K562 (cell line): ENCODE measurements around the gene ZSWIM6. TPM values are rescaled to one million over a fixed set of nuclear protein-coding genes. Genes with fewer than 3 reads are reported as not detected.

Experiments used
- ATAC-seq: fragments of 200-7000 bp; cut with Tn5 transposase; 3 replicates; pipeline ENCODE4 v1.9.1; 2020; ENCODE audit warnings: moderate library complexity
- BruUV-seq: library from RNA; stranded (reverse); fragments of 400-500 nt; replicated peaks from 2 replicates; lab custom pipeline; 2021; lab: Mats Ljungman, UMichigan
- CTCF ChIA-PET: fragments of 300-600 bp; formaldehyde crosslinking; extraction: SDS; loops from one replicate; lab custom pipeline; 2021; ENCODE audit warnings: low intra/inter-chr PET ratio; lab: Yijun Ruan, JAX
- POLR2A ChIA-PET: fragments of 300-600, 350-650 bp; sonication (Branson Sonifier 250); formaldehyde crosslinking; extraction: SDS; loops from one replicate; lab custom pipeline; 2021; ENCODE audit warnings: antibody characterized with exemption, inconsistent platforms; lab: Yijun Ruan, JAX
- DNase-seq, 4 experiments: peaks; one replicate each; pipeline versions ENCODE4 v3.0.0 to v3.0.0-alpha.2; 2011 to 2018; ENCODE audit warnings: low spot score in 3 of 4, mixed read lengths in 3 of 4; ENCODE audit errors: extremely low read depth in 1 of 4
- FAIRE-seq: peaks from 2 replicates; lab custom pipeline; 2011; peaks lifted over from hg19 to GRCh38; lab: Jason Lieb, UNC
- H2AFZ ChIP-seq: 2 replicates; pipeline ENCODE4 v1.6.0; 2011; ENCODE audit warnings: low read depth, low read length, control low read depth, inconsistent platforms
- H3K27ac ChIP-seq: fragments of 200-600 bp; 3 replicates; pipeline ENCODE4 v1.8.0; 2011; ENCODE audit warnings: low read depth, mild to moderate bottlenecking, control low read depth, inconsistent platforms, low read length, moderate library complexity, mixed read lengths; ENCODE audit errors: extremely low read depth
- H3K27me3 ChIP-seq, 2 experiments: fragments of 300-600 bp in 1 of 2; 2 replicates in 1 of 2; 3 replicates in 1 of 2; pipeline versions ENCODE4 v1.6.0 to v1.8.0; 2011; ENCODE audit warnings: inconsistent platforms in 2 of 2, low read length in 2 of 2, mild to moderate bottlenecking in 1 of 2, mixed read lengths in 1 of 2, moderate library complexity in 1 of 2; ENCODE audit not compliant: control insufficient read depth in 2 of 2, insufficient read depth in 2 of 2
- H3K36me3 ChIP-seq: fragments of 300-600 bp; 3 replicates; pipeline ENCODE4 v1.8.0; 2011; ENCODE audit warnings: mild to moderate bottlenecking, low read length, inconsistent platforms; ENCODE audit not compliant: control insufficient read depth, insufficient read depth
- H3K4me1 ChIP-seq, 2 experiments: fragments of 200-600 bp in 1 of 2; replicated peaks in 1 of 2; 2 replicates in 1 of 2; 3 replicates in 1 of 2; pipeline versions ENCODE4 v1.5.1 to v1.8.0; 2011; ENCODE audit warnings: inconsistent platforms in 2 of 2, low read length in 2 of 2, mild to moderate bottlenecking in 1 of 2, mixed read lengths in 1 of 2, moderate library complexity in 1 of 2; ENCODE audit not compliant: control insufficient read depth in 2 of 2, insufficient read depth in 2 of 2
- H3K4me2 ChIP-seq: 2 replicates; pipeline ENCODE4 v1.6.1; 2011; ENCODE audit warnings: low read length, control low read depth, inconsistent platforms, mixed read lengths; ENCODE audit not compliant: insufficient read depth
- H3K4me3 ChIP-seq: fragments of 200-600 bp; sonication (generic), shearing (Covaris generic); 2 replicates; pipeline ENCODE4 v1.5.1; 2016; ENCODE audit warnings: control low read depth, inconsistent platforms
- H3K79me2 ChIP-seq: fragments of 200-600 bp; 3 replicates; pipeline ENCODE4 v1.8.0; 2011; ENCODE audit warnings: low read length, inconsistent platforms; ENCODE audit not compliant: control insufficient read depth, insufficient read depth
- H3K9ac ChIP-seq, 2 experiments: 2 replicates each; pipeline versions ENCODE4 v1.6.0 to v1.6.1; 2011; ENCODE audit warnings: low read depth in 2 of 2, low read length in 2 of 2, control low read depth in 1 of 2, inconsistent platforms in 1 of 2, mild to moderate bottlenecking in 1 of 2, mixed read lengths in 1 of 2; ENCODE audit not compliant: insufficient read depth in 1 of 2
- H3K9me1 ChIP-seq: one replicate; pipeline ENCODE4 v1.6.0; 2011; ENCODE audit warnings: inconsistent platforms, mild to moderate bottlenecking, low read length, moderate library complexity; ENCODE audit not compliant: control insufficient read depth, insufficient read depth
- H3K9me3 ChIP-seq: replicated peaks from 2 replicates; pipeline ENCODE4 v1.5.1; 2011; ENCODE audit warnings: low read depth, low read length, inconsistent platforms; ENCODE audit not compliant: control insufficient read depth, insufficient read depth
- H4K20me1 ChIP-seq: replicated peaks from 2 replicates; pipeline ENCODE4 v1.6.1; 2011; ENCODE audit warnings: low read length, inconsistent platforms, mixed read lengths; ENCODE audit not compliant: control insufficient read depth, insufficient read depth
- ESRRB ChIP-seq: fragments of 250-450 bp; sonication (Bioruptor Pico); IDR thresholded peaks from 2 replicates; pipeline ENCODE4 v1.5.0; 2020; ENCODE audit warnings: mild to moderate bottlenecking, moderate library complexity, borderline replicate concordance
- IRF1 ChIP-seq: sonication (generic); formaldehyde crosslinking; IDR thresholded peaks from 2 replicates; pipeline ENCODE4 v1.8.0; 2022; ENCODE audit warnings: missing genetic modification reagents, mild to moderate bottlenecking, borderline replicate concordance
- JUND ChIP-seq, 2 experiments: IDR thresholded peaks; 2 replicates in 1 of 2; 3 replicates in 1 of 2; pipeline ENCODE4 v1.6.1; 2011; ENCODE audit warnings: borderline replicate concordance in 2 of 2, low read depth in 2 of 2, low read length in 2 of 2, improper control_type of control experiment in 1 of 2, missing biosample characterization in 1 of 2, missing genetic modification characterization in 1 of 2, missing genetic modification reagents in 1 of 2
- MEIS2 ChIP-seq: fragments of 450-650 bp; IDR thresholded peaks from 2 replicates; pipeline ENCODE4 v1.6.1; 2014; ENCODE audit warnings: mild to moderate bottlenecking; ENCODE audit not compliant: partially characterized antibody
- ZSCAN29 ChIP-seq: fragments of 450-650 bp; IDR thresholded peaks from 2 replicates; pipeline ENCODE4 v1.6.1; 2017
- WGBS: fragments of 100-300 bp; shearing (Covaris generic); methylation state at CpG from one replicate; pipeline ENCODE4 v1.1.6; 2016; ENCODE audit warnings: low coverage, mixed read lengths; ENCODE audit not compliant: insufficient coverage; ENCODE audit errors: missing lambda C conversion rate; 5-methylcytosine and 5-hydroxymethylcytosine counted together
- in situ Hi-C: fragments of 300-500 bp; cut with MboI; formaldehyde crosslinking; loops from 4 replicates; pipeline ENCODE4 v1.15.0; 2018; ENCODE audit warnings: inconsistent platforms, mixed read lengths
- intact Hi-C: fragments of 100-400 bp; cut with micrococcal nuclease; formaldehyde crosslinking; loops from 2 replicates; pipeline ENCODE4 v1.14.2; 2022
- polyA plus RNA-seq, 8 experiments: library from polyadenylated mRNA; depleted of rRNA in 4 of 8; stranded (reverse) in 5 of 8; unstranded in 3 of 8; fragments of >200 nt; fragmentation: Nextera tagmentation in 2 of 8; fragmentation: Illumina TruSeq in 1 of 8; extraction: Ambion mirVana in 2 of 8; extraction: Trizol in 1 of 8; gene quantifications; 2 replicates each; pipeline versions ENCODE4 v1.2.1 to v1.2.3, GENCODE V29; 2011 to 2014; ENCODE audit warnings: inconsistent platforms in 1 of 8, missing spikeins in 1 of 8
- total RNA-seq, 7 experiments: library from RNA; depleted of rRNA in 6 of 7; stranded (reverse); fragments of >200 nt in 6 of 7; fragmentation: Illumina TruSeq in 2 of 7; extraction: Trizol in 2 of 7; gene quantifications; 2 replicates each; pipeline versions ENCODE4 v1.2.1 to v1.2.3, GENCODE V29; 2011 to 2021; ENCODE audit warnings: low replicate concordance in 1 of 7

The ZSWIM6 gene
- total and polyA plus RNA-seq, 9 of the 15 experiments (the other 6 are each of a cell fraction or from before 2014, with no cell fraction given), result 0.81 to 3.2 (median 2.0) TPM

- H3K9me3 ChIP-seq, result no peaks in the 10 kb centered on the region
- no peak for ATAC-seq
- in situ Hi-C loops (no loop called here), intact Hi-C loops (no loop called here)
- H3K9ac ChIP-seq, result no peak overlapping the region
- FAIRE-seq, result peak; percentile 19
- H3K9me1 ChIP-seq, result no peaks in the 10 kb centered on the region
- no peak for DNase-seq
- no peaks in the 10 kb centered on the region for H3K36me3 ChIP-seq
- H3K79me2 ChIP-seq, result no peaks in the 10 kb centered on the region
- CTCF ChIA-PET, result no interaction called here
- H4K20me1 ChIP-seq, result peaks cover 3% of the 10 kb centered on the region; the same call in 1 of the 2 replicates
- no peak overlapping the region for H2AFZ ChIP-seq
- POLR2A ChIA-PET, result no interaction called here
- TF ChIP-seq IRF1, result no peak
- no peak for TF ChIP-seq ESRRB (CRISPR knock-in tag)
- TF ChIP-seq JUND (IDR thresholded peaks at IDR 0.05; ENCODE audit: borderline replicate concordance, low read depth, low read length), result no peak
- TF ChIP-seq JUND (tag; IDR thresholded peaks at IDR 0.05; ENCODE audit: borderline replicate concordance, low read depth, low read length), result no peak
- no peak for TF ChIP-seq ZSCAN29
- TF ChIP-seq MEIS2, result no peak
- H3K27me3 ChIP-seq, result peaks cover 5 to 7% of the 10 kb centered on the region in 2 experiments; a peak in 2 of 5 replicates
- WGBS, result 0% methylated on average over 1 of the region's 1 CpG
- no peak overlapping the region for H3K27ac ChIP-seq
- BruUV-seq, result no TSS peak
- H3K4me2 ChIP-seq, result no peak overlapping the region
- no peaks in the 10 kb centered on the region for H3K4me1 ChIP-seq
- H3K4me3 ChIP-seq, result no peak overlapping the region
These were observed 85.8 kb downstream of the ZSWIM6 start for GRCh38 chr5:61417851-61418250.
